ENCODE measurements around the gene CNOT6L. TPM values are rescaled to one million over a fixed set of nuclear protein-coding genes. Genes with fewer than 3 reads are reported as not detected.

Gene CNOT6L
- total RNA-seq, 3 donors from 2014 or later (not counting 1 experiment from before 2014, with no cell fraction given), result 172 to 237 (median 193) TPM

- H3K4me1 ChIP-seq (ENCODE audit: control insufficient read depth, insufficient read depth, low read length), result no peaks in the 10 kb centered on the region
- no peak overlapping the region for H3K4me3 Mint-ChIP-seq
- DNase-seq, result no peak
- ATAC-seq, result no peak
- TF ChIP-seq, protein P1, sequence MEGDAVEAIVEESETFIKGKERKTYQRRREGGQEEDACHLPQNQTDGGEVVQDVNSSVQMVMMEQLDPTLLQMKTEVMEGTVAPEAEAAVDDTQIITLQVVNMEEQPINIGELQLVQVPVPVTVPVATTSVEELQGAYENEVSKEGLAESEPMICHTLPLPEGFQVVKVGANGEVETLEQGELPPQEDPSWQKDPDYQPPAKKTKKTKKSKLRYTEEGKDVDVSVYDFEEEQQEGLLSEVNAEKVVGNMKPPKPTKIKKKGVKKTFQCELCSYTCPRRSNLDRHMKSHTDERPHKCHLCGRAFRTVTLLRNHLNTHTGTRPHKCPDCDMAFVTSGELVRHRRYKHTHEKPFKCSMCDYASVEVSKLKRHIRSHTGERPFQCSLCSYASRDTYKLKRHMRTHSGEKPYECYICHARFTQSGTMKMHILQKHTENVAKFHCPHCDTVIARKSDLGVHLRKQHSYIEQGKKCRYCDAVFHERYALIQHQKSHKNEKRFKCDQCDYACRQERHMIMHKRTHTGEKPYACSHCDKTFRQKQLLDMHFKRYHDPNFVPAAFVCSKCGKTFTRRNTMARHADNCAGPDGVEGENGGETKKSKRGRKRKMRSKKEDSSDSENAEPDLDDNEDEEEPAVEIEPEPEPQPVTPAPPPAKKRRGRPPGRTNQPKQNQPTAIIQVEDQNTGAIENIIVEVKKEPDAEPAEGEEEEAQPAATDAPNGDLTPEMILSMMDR (IDR thresholded peaks at IDR 0.05), result no peak
- no peak overlapping the region for H3K27ac Mint-ChIP-seq
- 78% methylated on average over 10 of the region's 10 CpGs for WGBS (ENCODE audit: insufficient coverage)
- no peaks in the 10 kb centered on the region for H3K9me3 Mint-ChIP-seq
- no peak overlapping the region for H3K27ac ChIP-seq (ENCODE audit: low read length)
- no peak overlapping the region for H3K4me3 ChIP-seq (ENCODE audit: low read length)
- no peaks in the 10 kb centered on the region for H3K36me3 ChIP-seq (ENCODE audit: control insufficient read depth, insufficient read depth, low read length)
- peaks cover 0 to 2% of the 10 kb centered on the region in 2 donors for H3K27me3 Mint-ChIP-seq (ENCODE audit: low read depth in 2 of 2)
- H3K9me3 ChIP-seq (ENCODE audit: control insufficient read depth, insufficient read depth, low read length), result no peaks in the 10 kb centered on the region
- H3K4me1 Mint-ChIP-seq, result peaks cover 0 to 5% of the 10 kb centered on the region in 2 donors
- no peaks in the 10 kb centered on the region for H3K27me3 ChIP-seq (ENCODE audit: control insufficient read depth, insufficient read depth, low read length)
- H3K36me3 Mint-ChIP-seq, result no peaks in the 10 kb centered on the region
- intact Hi-C loops (cut with micrococcal nuclease), result no loop called here
These were observed 121.1 kb downstream of the CNOT6L start for GRCh38 chr4:77697860-77698590.

DNA sequence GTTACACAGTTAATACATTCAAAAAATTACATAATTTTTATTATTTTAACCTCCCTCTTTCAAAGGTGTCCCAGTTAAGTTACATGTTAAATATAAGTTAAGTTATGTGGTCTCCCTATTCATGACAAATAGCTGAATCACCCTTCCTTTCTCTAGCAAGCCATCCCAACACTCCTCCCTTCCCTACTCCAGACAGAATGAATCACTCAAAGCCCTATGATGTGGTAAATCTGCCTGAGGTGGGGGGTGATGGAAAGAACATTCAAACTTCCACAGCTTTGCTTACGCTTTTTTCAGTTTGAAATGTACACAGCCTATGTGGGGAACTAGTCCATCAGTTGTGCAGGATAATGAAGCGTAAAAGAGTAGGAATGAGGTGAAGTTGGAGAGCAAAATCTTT lies 123.4 kb downstream of the CNOT6L start:
- Histone ChIP-seq H3K27me3 (ENCODE audit: control insufficient read depth, insufficient read depth, low read length) (no peaks in the 10 kb centered on the region), H3K27ac (ENCODE audit: low read length) (no peak overlapping the region), H3K9me3 (ENCODE audit: control insufficient read depth, insufficient read depth, low read length) (no peaks in the 10 kb centered on the region), H3K4me3 (ENCODE audit: low read length) (no peak overlapping the region), H3K4me1 (ENCODE audit: control insufficient read depth, insufficient read depth, low read length) (no peaks in the 10 kb centered on the region), H3K36me3 (ENCODE audit: control insufficient read depth, insufficient read depth, low read length) (no peaks in the 10 kb centered on the region)
- no peaks in the 10 kb centered on the region for H3K9me3 Mint-ChIP-seq
- no peak overlapping the region for H3K27ac Mint-ChIP-seq
- no peaks in the 10 kb centered on the region for H3K36me3 Mint-ChIP-seq
- no peak overlapping the region for H3K4me3 Mint-ChIP-seq
- H3K4me1 Mint-ChIP-seq, result peaks cover 0 to 5% of the 10 kb centered on the region in 2 donors
- WGBS (ENCODE audit: insufficient coverage), result 96% methylated on average over 2 of the region's 2 CpGs
- intact Hi-C loops (cut with micrococcal nuclease), result no loop called here
- no peaks in the 10 kb centered on the region for H3K27me3 Mint-ChIP-seq (ENCODE audit: low read depth in 2 of 2)
- TF ChIP-seq, protein P1 (IDR thresholded peaks at IDR 0.05), result no peak
- no peak for ATAC-seq
- no peak for DNase-seq

DNA sequence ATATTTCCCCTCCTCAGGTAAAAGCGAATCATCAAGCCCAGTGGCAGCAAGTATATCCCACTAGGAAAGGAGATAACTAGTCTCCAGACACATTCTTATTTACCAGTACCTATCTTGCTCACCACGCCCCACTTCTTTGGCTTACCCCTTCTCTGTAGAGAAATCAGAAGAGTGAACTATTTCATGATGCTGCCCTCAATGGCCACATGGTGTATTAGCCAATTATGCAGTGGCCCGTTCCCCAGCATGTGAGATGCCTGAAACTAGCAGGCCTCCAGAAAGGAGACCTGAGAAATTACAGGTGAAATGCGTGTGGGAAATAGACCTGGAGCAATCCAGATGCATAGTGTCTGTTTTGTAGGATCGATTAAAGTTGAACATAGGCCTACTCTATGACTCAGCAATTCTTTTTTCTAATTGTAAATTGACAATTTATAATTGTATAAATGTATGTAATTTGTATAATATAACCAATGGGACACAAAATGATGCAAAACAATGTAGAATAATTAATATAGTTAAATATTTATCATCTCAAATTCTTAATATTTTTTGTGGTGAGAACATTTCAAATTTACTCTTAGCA lies 126.2 kb downstream of the CNOT6L start:
- H3K36me3 ChIP-seq (ENCODE audit: control insufficient read depth, insufficient read depth, low read length), result no peaks in the 10 kb centered on the region
- no peaks in the 10 kb centered on the region for H3K9me3 ChIP-seq (ENCODE audit: control insufficient read depth, insufficient read depth, low read length)
- Mint-ChIP-seq H3K36me3 (no peaks in the 10 kb centered on the region), H3K4me3 (no peak overlapping the region), H3K27me3 (ENCODE audit: low read depth in 2 of 2) (peaks cover 6 to 7% of the 10 kb centered on the region in 2 donors), H3K9me3 (no peaks in the 10 kb centered on the region), H3K27ac (no peak overlapping the region), H3K4me1 (no peaks in the 10 kb centered on the region)
- no peak for ATAC-seq
- H3K27ac ChIP-seq (ENCODE audit: low read length), result no peak overlapping the region
- no peaks in the 10 kb centered on the region for H3K27me3 ChIP-seq (ENCODE audit: control insufficient read depth, insufficient read depth, low read length)
- DNase-seq, result no peak
- H3K4me3 ChIP-seq (ENCODE audit: low read length), result no peak overlapping the region
- H3K4me1 ChIP-seq (ENCODE audit: control insufficient read depth, insufficient read depth, low read length), result no peaks in the 10 kb centered on the region
- TF ChIP-seq, protein P1 (IDR thresholded peaks at IDR 0.05), result no peak
- intact Hi-C loops (cut with micrococcal nuclease), result no loop called here
- 92% methylated on average over 4 of the region's 5 CpGs for WGBS (ENCODE audit: insufficient coverage)
